Renal pelvis (tissue), 3 donors: ENCODE data around the gene ETFA. TPM values are rescaled to one million over a fixed set of nuclear protein-coding genes. Genes with fewer than 3 reads are reported as not detected.

Experiments used
- polyA plus RNA-seq, 3 donors: library from polyadenylated mRNA; unstranded; fragments of 120-200 nt; gene quantifications; one replicate each; pipeline ENCODE4 v1.2.1, GENCODE V29; 2013; ENCODE audit not compliant: insufficient read length in 3 of 3

ETFA gene
- polyA plus RNA-seq, 3 donors = 160 to 167 (median 160) TPM

Other genes with a start within 250 kb of the ETFA start
- gene ISL2, start 25.3 kb upstream of the ETFA start, polyA plus RNA-seq = under 1 TPM in 1 of 3 donors, not detected in 2; 0.14 TPM